K562 (cell line): Measurements from ENCODE around the gene USP20. TPM values are rescaled to one million over a fixed set of nuclear protein-coding genes. Genes with fewer than 3 reads are reported as not detected.

ENCODE experiments used
- ATAC-seq: fragments of 200-7000 bp; cut with Tn5 transposase; 3 replicates; pipeline ENCODE4 v1.9.1; 2020; ENCODE audit warnings: moderate library complexity
- BruUV-seq: library from RNA; stranded (reverse); fragments of 400-500 nt; replicated peaks from 2 replicates; lab custom pipeline; 2021; lab: Mats Ljungman, UMichigan
- CTCF ChIA-PET: fragments of 300-600 bp; formaldehyde crosslinking; extraction: SDS; loops from one replicate; lab custom pipeline; 2021; ENCODE audit warnings: low intra/inter-chr PET ratio; lab: Yijun Ruan, JAX
- POLR2A ChIA-PET: fragments of 300-600, 350-650 bp; sonication (Branson Sonifier 250); formaldehyde crosslinking; extraction: SDS; loops from one replicate; lab custom pipeline; 2021; ENCODE audit warnings: antibody characterized with exemption, inconsistent platforms; lab: Yijun Ruan, JAX
- DNase-seq, 4 experiments: peaks; one replicate each; pipeline versions ENCODE4 v3.0.0 to v3.0.0-alpha.2; 2011 to 2018; ENCODE audit warnings: low spot score in 3 of 4, mixed read lengths in 3 of 4; ENCODE audit errors: extremely low read depth in 1 of 4
- FAIRE-seq: peaks from 2 replicates; lab custom pipeline; 2011; peaks lifted over from hg19 to GRCh38; lab: Jason Lieb, UNC
- H2AFZ ChIP-seq: 2 replicates; pipeline ENCODE4 v1.6.0; 2011; ENCODE audit warnings: low read depth, low read length, control low read depth, inconsistent platforms
- H3K27ac ChIP-seq: fragments of 200-600 bp; 3 replicates; pipeline ENCODE4 v1.8.0; 2011; ENCODE audit warnings: low read depth, mild to moderate bottlenecking, control low read depth, inconsistent platforms, low read length, moderate library complexity, mixed read lengths; ENCODE audit errors: extremely low read depth
- H3K27me3 ChIP-seq, 2 experiments: fragments of 300-600 bp in 1 of 2; 2 replicates in 1 of 2; 3 replicates in 1 of 2; pipeline versions ENCODE4 v1.6.0 to v1.8.0; 2011; ENCODE audit warnings: inconsistent platforms in 2 of 2, low read length in 2 of 2, mild to moderate bottlenecking in 1 of 2, mixed read lengths in 1 of 2, moderate library complexity in 1 of 2; ENCODE audit not compliant: control insufficient read depth in 2 of 2, insufficient read depth in 2 of 2
- H3K36me3 ChIP-seq: fragments of 300-600 bp; 3 replicates; pipeline ENCODE4 v1.8.0; 2011; ENCODE audit warnings: mild to moderate bottlenecking, low read length, inconsistent platforms; ENCODE audit not compliant: control insufficient read depth, insufficient read depth
- H3K4me1 ChIP-seq, 2 experiments: fragments of 200-600 bp in 1 of 2; replicated peaks in 1 of 2; 2 replicates in 1 of 2; 3 replicates in 1 of 2; pipeline versions ENCODE4 v1.5.1 to v1.8.0; 2011; ENCODE audit warnings: inconsistent platforms in 2 of 2, low read length in 2 of 2, mild to moderate bottlenecking in 1 of 2, mixed read lengths in 1 of 2, moderate library complexity in 1 of 2; ENCODE audit not compliant: control insufficient read depth in 2 of 2, insufficient read depth in 2 of 2
- H3K4me2 ChIP-seq: 2 replicates; pipeline ENCODE4 v1.6.1; 2011; ENCODE audit warnings: low read length, control low read depth, inconsistent platforms, mixed read lengths; ENCODE audit not compliant: insufficient read depth
- H3K4me3 ChIP-seq: fragments of 200-600 bp; sonication (generic), shearing (Covaris generic); 2 replicates; pipeline ENCODE4 v1.5.1; 2016; ENCODE audit warnings: control low read depth, inconsistent platforms
- H3K79me2 ChIP-seq: fragments of 200-600 bp; 3 replicates; pipeline ENCODE4 v1.8.0; 2011; ENCODE audit warnings: low read length, inconsistent platforms; ENCODE audit not compliant: control insufficient read depth, insufficient read depth
- H3K9ac ChIP-seq, 2 experiments: 2 replicates each; pipeline versions ENCODE4 v1.6.0 to v1.6.1; 2011; ENCODE audit warnings: low read depth in 2 of 2, low read length in 2 of 2, control low read depth in 1 of 2, inconsistent platforms in 1 of 2, mild to moderate bottlenecking in 1 of 2, mixed read lengths in 1 of 2; ENCODE audit not compliant: insufficient read depth in 1 of 2
- H3K9me1 ChIP-seq: one replicate; pipeline ENCODE4 v1.6.0; 2011; ENCODE audit warnings: inconsistent platforms, mild to moderate bottlenecking, low read length, moderate library complexity; ENCODE audit not compliant: control insufficient read depth, insufficient read depth
- H3K9me3 ChIP-seq: replicated peaks from 2 replicates; pipeline ENCODE4 v1.5.1; 2011; ENCODE audit warnings: low read depth, low read length, inconsistent platforms; ENCODE audit not compliant: control insufficient read depth, insufficient read depth
- H4K20me1 ChIP-seq: replicated peaks from 2 replicates; pipeline ENCODE4 v1.6.1; 2011; ENCODE audit warnings: low read length, inconsistent platforms, mixed read lengths; ENCODE audit not compliant: control insufficient read depth, insufficient read depth
- BRD4 ChIP-seq: fragments of 200-600 bp; sonication (generic); IDR thresholded peaks from 2 replicates; pipeline ENCODE4 v1.6.1; 2017; ENCODE audit warnings: inconsistent platforms
- CBFA2T3 ChIP-seq: fragments of 450-650 bp; IDR thresholded peaks from 2 replicates; pipeline ENCODE4 v1.6.1; 2017
- CTBP1 ChIP-seq: fragments of 450-650 bp; IDR thresholded peaks from 2 replicates; pipeline ENCODE4 v1.6.1; 2016; ENCODE audit warnings: borderline replicate concordance
- CTCF ChIP-seq, 3 experiments: IDR thresholded peaks in 2 of 3; conservative IDR thresholded peaks in 1 of 3; 2 replicates each; pipeline ENCODE4 v1.5.1; 2011 to 2012; ENCODE audit warnings: low read length in 3 of 3, mild to moderate bottlenecking in 3 of 3, control low read depth in 2 of 3, improper control_type of control experiment in 1 of 3, inconsistent platforms in 1 of 3, low read depth in 1 of 3, mixed read lengths in 1 of 3, moderate library complexity in 1 of 3; ENCODE audit not compliant: insufficient read depth in 2 of 3
- CXXC5 ChIP-seq: fragments of 250-450 bp; sonication (Bioruptor Pico); IDR thresholded peaks from 2 replicates; pipeline ENCODE4 v1.8.0; 2022; ENCODE audit warnings: inconsistent platforms, mild to moderate bottlenecking, moderate library complexity
- DMBX1 ChIP-seq: fragments of 250-450 bp; sonication (Bioruptor Pico); IDR thresholded peaks from 2 replicates; pipeline ENCODE4 v1.8.0; 2022; ENCODE audit warnings: inconsistent platforms, mild to moderate bottlenecking, moderate library complexity, borderline replicate concordance
- EP300 ChIP-seq: IDR thresholded peaks from 2 replicates; pipeline ENCODE4 v1.6.1; 2012; ENCODE audit warnings: low read length, improper control_type of control experiment
- ILK ChIP-seq: fragments of 450-650 bp; IDR thresholded peaks from 2 replicates; pipeline ENCODE4 v1.6.1; 2016; ENCODE audit warnings: missing genetic modification characterization, low read depth, mild to moderate bottlenecking, missing compliant biosample characterization, moderate library complexity, borderline replicate concordance
- KDM5B ChIP-seq: fragments of 200-600 bp; sonication (generic); IDR thresholded peaks from 2 replicates; pipeline ENCODE4 v1.6.1; 2012; ENCODE audit warnings: low read depth, mild to moderate bottlenecking, moderate library complexity, low read length, control low read depth, inconsistent platforms; ENCODE audit not compliant: insufficient replicate concordance
- NFXL1 ChIP-seq: fragments of 450-650 bp; formaldehyde crosslinking; IDR thresholded peaks from 2 replicates; pipeline ENCODE4 v1.4.0; 2021; ENCODE audit warnings: mild to moderate bottlenecking
- PTTG1 ChIP-seq: fragments of 450-650 bp; IDR thresholded peaks from 2 replicates; pipeline ENCODE4 v1.6.1; 2016; ENCODE audit warnings: low read depth, mild to moderate bottlenecking, missing genetic modification characterization, missing compliant biosample characterization
- SMAD4 ChIP-seq: fragments of 250-450 bp; sonication (Bioruptor Pico); conservative IDR thresholded peaks from 2 replicates; pipeline ENCODE4 v1.8.0; 2021; ENCODE audit warnings: inconsistent platforms, mild to moderate bottlenecking, moderate library complexity
- WGBS: fragments of 100-300 bp; shearing (Covaris generic); methylation state at CpG from one replicate; pipeline ENCODE4 v1.1.6; 2016; ENCODE audit warnings: low coverage, mixed read lengths; ENCODE audit not compliant: insufficient coverage; ENCODE audit errors: missing lambda C conversion rate; 5-methylcytosine and 5-hydroxymethylcytosine counted together
- in situ Hi-C: fragments of 300-500 bp; cut with MboI; formaldehyde crosslinking; loops from 4 replicates; pipeline ENCODE4 v1.15.0; 2018; ENCODE audit warnings: inconsistent platforms, mixed read lengths
- intact Hi-C: fragments of 100-400 bp; cut with micrococcal nuclease; formaldehyde crosslinking; loops from 2 replicates; pipeline ENCODE4 v1.14.2; 2022
- polyA plus RNA-seq, 8 experiments: library from polyadenylated mRNA; depleted of rRNA in 4 of 8; stranded (reverse) in 5 of 8; unstranded in 3 of 8; fragments of >200 nt; fragmentation: Nextera tagmentation in 2 of 8; fragmentation: Illumina TruSeq in 1 of 8; extraction: Ambion mirVana in 2 of 8; extraction: Trizol in 1 of 8; gene quantifications; 2 replicates each; pipeline versions ENCODE4 v1.2.1 to v1.2.3, GENCODE V29; 2011 to 2014; ENCODE audit warnings: inconsistent platforms in 1 of 8, missing spikeins in 1 of 8
- total RNA-seq, 7 experiments: library from RNA; depleted of rRNA in 6 of 7; stranded (reverse); fragments of >200 nt in 6 of 7; fragmentation: Illumina TruSeq in 2 of 7; extraction: Trizol in 2 of 7; gene quantifications; 2 replicates each; pipeline versions ENCODE4 v1.2.1 to v1.2.3, GENCODE V29; 2011 to 2021; ENCODE audit warnings: low replicate concordance in 1 of 7
- TF ChIP-seq, protein P1 (sequence below): fragments of 450-650 bp; IDR thresholded peaks from 2 replicates; pipeline ENCODE4 v1.6.1; 2014; ENCODE audit warnings: low read depth, mild to moderate bottlenecking, moderate library complexity, borderline replicate concordance
- TF ChIP-seq, protein P2 (sequence below): fragments of 250-450 bp; sonication (Bioruptor Pico); IDR thresholded peaks from 2 replicates; pipeline ENCODE4 v1.9.0; 2021; ENCODE audit warnings: mild to moderate bottlenecking, inconsistent platforms

USP20 gene
- total and polyA plus RNA-seq, 9 of the 15 experiments (the other 6 are each of a cell fraction or from before 2014, with no cell fraction given): 1.9 to 136 (median 49.1) TPM

DNA sequence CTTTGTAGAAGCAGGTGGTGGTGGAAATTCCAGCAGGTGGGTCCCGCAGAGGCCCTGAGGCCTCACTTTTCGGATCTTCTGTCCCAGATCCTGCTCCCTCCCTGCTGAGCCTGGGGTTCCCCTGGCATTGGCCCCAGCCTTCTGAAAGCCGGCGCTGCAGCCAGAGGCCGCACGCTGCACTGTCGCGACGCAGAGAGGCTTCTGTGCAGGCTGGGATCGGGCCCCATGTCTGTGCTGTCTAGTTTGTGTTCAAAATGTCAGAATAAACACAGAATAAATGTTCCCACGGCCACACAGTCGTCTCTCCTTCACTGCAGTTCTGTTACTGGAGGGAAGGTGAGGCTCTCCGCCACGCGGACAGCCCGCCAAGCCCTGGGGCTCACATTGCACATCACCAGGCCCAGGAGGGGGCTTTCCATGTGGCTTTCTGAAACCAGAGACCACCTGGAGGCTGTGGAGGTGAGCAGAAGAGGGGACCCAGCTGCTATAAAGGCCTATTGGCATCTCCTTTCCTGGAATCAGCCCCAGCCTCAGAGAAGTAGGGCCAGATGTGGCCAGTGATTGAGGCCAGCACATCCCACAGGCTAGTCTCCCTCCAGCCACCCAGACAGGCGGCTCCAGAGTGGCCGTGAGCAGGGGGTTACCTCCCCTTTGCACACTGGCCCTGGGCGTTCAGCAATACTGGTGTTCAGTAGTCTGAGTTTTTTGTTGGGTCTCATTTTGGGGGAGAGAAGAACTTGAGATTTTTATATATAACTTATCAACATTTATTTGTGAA is 46.5 kb downstream of the USP20 start:
- peaks cover 38% of the 10 kb centered on the region for H3K36me3 ChIP-seq
- peak; percentile 71 for FAIRE-seq
- POLR2A ChIA-PET: interaction anchor here (0.6 to 1.3 kb wide), 5 partner anchors 8 to 124 kb away, joined by 3 to 4 read pairs (median 3); no protein-coding TSS in a partner anchor
- peak overlapping the region; percentile 12; the same call in 1 of the 2 replicates for H3K4me2 ChIP-seq
- no peak overlapping the region for H2AFZ ChIP-seq
- in situ Hi-C loops: loop anchor here (10.0 kb wide), 1 partner anchor 1557 kb away; the partner anchor contains the start of genes COQ4 and TRUB2
- peak overlapping the region; percentile 91 for H3K27ac ChIP-seq
- H3K9me3 ChIP-seq: no peaks in the 10 kb centered on the region
- 64% methylated on average over 19 of the region's 19 CpGs for WGBS
- H3K4me3 ChIP-seq: no peak overlapping the region
- intact Hi-C loops: loop anchor here (10.0 kb wide), 3 partner anchors 147 to 463 kb away; partner anchors contain the start of gene ASB6
- H3K79me2 ChIP-seq: peaks cover 49% of the 10 kb centered on the region
- no peaks in the 10 kb centered on the region for H4K20me1 ChIP-seq
- H3K27me3 ChIP-seq: no peaks in the 10 kb centered on the region; a peak in 1 of 5 replicates
- BruUV-seq: no TSS peak
- peak overlapping the region in 1 of 2 experiments; percentile 27; a peak in 1 of 4 replicates for H3K9ac ChIP-seq
- DNase-seq: peak; percentile 48 to 88 (median 66)
- ATAC-seq: peak; percentile 1; the same call in 1 of the 3 replicates
- CTCF ChIA-PET: no interaction called here
- no peaks in the 10 kb centered on the region for H3K9me1 ChIP-seq
- H3K4me1 ChIP-seq: peaks cover 27 to 56% of the 10 kb centered on the region in 2 experiments
- no peak for TF ChIP-seq CTBP1
- peak; percentile 18 for TF ChIP-seq KDM5B
- TF ChIP-seq PTTG1 (tag): no peak
- TF ChIP-seq SMAD4 (CRISPR knock-in tag): peak; percentile 98
- TF ChIP-seq ILK (tag): no peak
- peak; percentile 76 for TF ChIP-seq EP300
- TF ChIP-seq, protein P1, sequence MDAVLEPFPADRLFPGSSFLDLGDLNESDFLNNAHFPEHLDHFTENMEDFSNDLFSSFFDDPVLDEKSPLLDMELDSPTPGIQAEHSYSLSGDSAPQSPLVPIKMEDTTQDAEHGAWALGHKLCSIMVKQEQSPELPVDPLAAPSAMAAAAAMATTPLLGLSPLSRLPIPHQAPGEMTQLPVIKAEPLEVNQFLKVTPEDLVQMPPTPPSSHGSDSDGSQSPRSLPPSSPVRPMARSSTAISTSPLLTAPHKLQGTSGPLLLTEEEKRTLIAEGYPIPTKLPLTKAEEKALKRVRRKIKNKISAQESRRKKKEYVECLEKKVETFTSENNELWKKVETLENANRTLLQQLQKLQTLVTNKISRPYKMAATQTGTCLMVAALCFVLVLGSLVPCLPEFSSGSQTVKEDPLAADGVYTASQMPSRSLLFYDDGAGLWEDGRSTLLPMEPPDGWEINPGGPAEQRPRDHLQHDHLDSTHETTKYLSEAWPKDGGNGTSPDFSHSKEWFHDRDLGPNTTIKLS: no peak
- TF ChIP-seq, protein P2, sequence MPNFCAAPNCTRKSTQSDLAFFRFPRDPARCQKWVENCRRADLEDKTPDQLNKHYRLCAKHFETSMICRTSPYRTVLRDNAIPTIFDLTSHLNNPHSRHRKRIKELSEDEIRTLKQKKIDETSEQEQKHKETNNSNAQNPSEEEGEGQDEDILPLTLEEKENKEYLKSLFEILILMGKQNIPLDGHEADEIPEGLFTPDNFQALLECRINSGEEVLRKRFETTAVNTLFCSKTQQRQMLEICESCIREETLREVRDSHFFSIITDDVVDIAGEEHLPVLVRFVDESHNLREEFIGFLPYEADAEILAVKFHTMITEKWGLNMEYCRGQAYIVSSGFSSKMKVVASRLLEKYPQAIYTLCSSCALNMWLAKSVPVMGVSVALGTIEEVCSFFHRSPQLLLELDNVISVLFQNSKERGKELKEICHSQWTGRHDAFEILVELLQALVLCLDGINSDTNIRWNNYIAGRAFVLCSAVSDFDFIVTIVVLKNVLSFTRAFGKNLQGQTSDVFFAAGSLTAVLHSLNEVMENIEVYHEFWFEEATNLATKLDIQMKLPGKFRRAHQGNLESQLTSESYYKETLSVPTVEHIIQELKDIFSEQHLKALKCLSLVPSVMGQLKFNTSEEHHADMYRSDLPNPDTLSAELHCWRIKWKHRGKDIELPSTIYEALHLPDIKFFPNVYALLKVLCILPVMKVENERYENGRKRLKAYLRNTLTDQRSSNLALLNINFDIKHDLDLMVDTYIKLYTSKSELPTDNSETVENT: 0 out of 2 replicates have a peak, but pooled peaks have one; percentile 7
- no peak for TF ChIP-seq CBFA2T3
- peak; percentile 75; the same call in 1 of the 2 replicates for TF ChIP-seq DMBX1 (CRISPR knock-in tag)
- TF ChIP-seq BRD4: 0 out of 2 replicates have a peak, but pooled peaks have one; percentile 1
- TF ChIP-seq CXXC5 (CRISPR knock-in tag): peak; percentile 65
- 0 out of 6 replicates have a peak, but pooled peaks of 1 of the 3 experiments have one; percentile 0 for TF ChIP-seq CTCF (IDR thresholded peaks at IDR 0.05 in 2 of 3, conservative IDR thresholded peaks at IDR 0.05 in 1 of 3; ENCODE audit: insufficient read depth in 2 of 3, low read depth in 1 of 3, low read length in 3 of 3)
- TF ChIP-seq NFXL1: 0 out of 2 replicates have a peak, but pooled peaks have one; percentile 33
